Stimulated activated effector memory CD8-positive, alpha-beta T cell treated with anti-CD3 and anti-CD28 coated beads, Interleukin-12 subunit alpha, Interleukin-12 subunit beta, amount 100 ng/mL, for 72 hours (primary cell): Measurements from ENCODE around the gene CAB39L.

Experiments
- ATAC-seq: fragments of 150-1000 bp; cut with Tn5 transposase; 2 replicates; pipeline ENCODE4 v1.10.0; 2021
- DNase-seq, 2 donors: peaks; one replicate each; pipeline ENCODE4 v3.0.0; 2021 to 2022; ENCODE audit warnings: low spot score in 2 of 2
- H3K27ac Mint-ChIP-seq: one replicate; pipeline ENCODE4 v1.8.0; 2022; ENCODE audit warnings: mild to moderate bottlenecking, mixed read lengths
- H3K36me3 Mint-ChIP-seq: one replicate; pipeline ENCODE4 v1.8.0; 2022; ENCODE audit warnings: mild to moderate bottlenecking, mixed read lengths
- H3K4me1 Mint-ChIP-seq: one replicate; pipeline ENCODE4 v1.8.0; 2022; ENCODE audit warnings: mixed read lengths
- H3K4me3 Mint-ChIP-seq: one replicate; pipeline ENCODE4 v1.8.0; 2022; ENCODE audit warnings: mild to moderate bottlenecking, mixed read lengths
- H3K9me3 Mint-ChIP-seq: one replicate; pipeline ENCODE4 v1.8.0; 2022; ENCODE audit warnings: mixed read lengths

CAB39L gene

GRCh38 chr13:49388091-49388635 is 55.7 kb downstream of the CAB39L start:
- no peaks in the 10 kb centered on the region for H3K4me1 Mint-ChIP-seq
- H3K36me3 Mint-ChIP-seq: no peaks in the 10 kb centered on the region
- peaks cover 3% of the 10 kb centered on the region for H3K9me3 Mint-ChIP-seq
- H3K27ac Mint-ChIP-seq: no peak overlapping the region
- ATAC-seq: no peak
- DNase-seq: no peak
- H3K4me3 Mint-ChIP-seq: no peak overlapping the region

DNA sequence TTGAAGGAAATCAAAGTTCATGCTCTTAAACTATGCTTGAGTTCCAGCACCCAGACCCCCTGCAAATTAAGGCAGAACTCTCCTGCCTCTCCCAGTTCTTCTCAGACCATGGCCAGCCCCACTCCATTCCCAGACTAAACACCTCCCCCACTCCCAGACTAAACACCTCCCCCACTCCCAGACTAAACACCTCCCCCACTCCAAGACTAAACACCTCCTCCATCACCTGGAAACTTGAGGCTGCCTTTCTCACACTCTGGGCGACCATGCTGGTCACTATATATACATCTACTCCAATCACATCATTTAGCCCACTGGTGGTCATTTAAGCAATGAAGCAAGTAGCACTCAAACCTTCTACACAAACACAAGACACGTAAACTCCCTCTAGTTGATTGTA is 57.2 kb downstream of the CAB39L start:
- DNase-seq: no peak
- peaks cover 2% of the 10 kb centered on the region for H3K9me3 Mint-ChIP-seq
- no peaks in the 10 kb centered on the region for H3K4me1 Mint-ChIP-seq
- no peak overlapping the region for H3K27ac Mint-ChIP-seq
- H3K4me3 Mint-ChIP-seq: no peak overlapping the region
- no peak for ATAC-seq
- no peaks in the 10 kb centered on the region for H3K36me3 Mint-ChIP-seq

- no peak for ATAC-seq
- Mint-ChIP-seq H3K9me3 (no peaks in the 10 kb centered on the region), H3K4me1 (no peaks in the 10 kb centered on the region), H3K27ac (no peak overlapping the region), H3K4me3 (no peak overlapping the region), H3K36me3 (no peaks in the 10 kb centered on the region)
- DNase-seq: no peak
Measured at GRCh38 chr13:49376121-49376520, 67.7 kb downstream of the CAB39L start.

DNA sequence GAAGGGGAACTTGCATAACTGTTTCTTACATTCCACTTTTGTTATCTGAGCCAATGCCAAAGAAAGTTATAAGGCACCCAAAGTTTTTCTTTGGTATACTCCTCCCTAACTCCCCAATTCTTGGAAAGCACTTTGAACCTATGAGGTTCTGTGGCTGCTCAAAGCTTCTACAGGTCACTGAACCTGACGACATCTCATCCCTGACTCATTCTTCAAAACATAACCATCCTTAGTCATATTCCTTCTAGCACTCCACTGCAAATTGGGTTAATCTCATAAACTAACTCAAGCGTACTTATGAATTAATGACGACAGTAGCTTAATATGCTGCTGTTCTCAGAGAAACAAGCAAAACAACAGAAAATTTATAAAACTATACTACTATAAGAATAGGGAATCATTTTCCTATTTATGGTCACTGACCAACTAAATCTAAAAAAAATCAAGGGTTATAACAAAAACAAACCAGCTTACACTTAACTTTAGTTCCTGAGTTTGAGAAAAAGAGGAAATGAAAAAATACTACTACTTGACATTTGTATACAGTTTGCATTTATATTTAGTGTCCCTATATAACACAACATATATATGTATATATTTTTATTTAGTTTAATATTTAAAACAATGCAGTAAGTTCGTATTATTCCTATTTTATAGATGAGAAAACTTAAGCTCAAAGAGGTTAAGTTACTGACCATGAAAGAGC is 69.1 kb downstream of the CAB39L start:
- no peaks in the 10 kb centered on the region for H3K36me3 Mint-ChIP-seq
- no peaks in the 10 kb centered on the region for H3K4me1 Mint-ChIP-seq
- no peak overlapping the region for H3K4me3 Mint-ChIP-seq
- H3K9me3 Mint-ChIP-seq: no peaks in the 10 kb centered on the region
- ATAC-seq: peak; percentile 71
- H3K27ac Mint-ChIP-seq: no peak overlapping the region
- no peak for DNase-seq

- ATAC-seq (no peak), DNase-seq (no peak)
- no peaks in the 10 kb centered on the region for H3K36me3 Mint-ChIP-seq
- H3K4me1 Mint-ChIP-seq: no peaks in the 10 kb centered on the region
- no peaks in the 10 kb centered on the region for H3K9me3 Mint-ChIP-seq
- H3K4me3 Mint-ChIP-seq: no peak overlapping the region
- no peak overlapping the region for H3K27ac Mint-ChIP-seq
Measured at GRCh38 chr13:49373716-49374115, 70.1 kb downstream of the CAB39L start.

- Mint-ChIP-seq H3K4me3 (no peak overlapping the region), H3K36me3 (no peaks in the 10 kb centered on the region), H3K4me1 (no peaks in the 10 kb centered on the region), H3K27ac (no peak overlapping the region), H3K9me3 (no peaks in the 10 kb centered on the region)
- DNase-seq (no peak), ATAC-seq (no peak)
Measured at GRCh38 chr13:49371943-49372613, 71.8 kb downstream of the CAB39L start.

- no peaks in the 10 kb centered on the region for H3K9me3 Mint-ChIP-seq
- H3K27ac Mint-ChIP-seq: no peak overlapping the region
- no peak for ATAC-seq
- no peaks in the 10 kb centered on the region for H3K36me3 Mint-ChIP-seq
- H3K4me1 Mint-ChIP-seq: no peaks in the 10 kb centered on the region
- no peak overlapping the region for H3K4me3 Mint-ChIP-seq
- DNase-seq: no peak
Measured at GRCh38 chr13:49370371-49370770, 73.5 kb downstream of the CAB39L start.

GRCh38 chr13:49369866-49370265 is 74.0 kb downstream of the CAB39L start:
- ATAC-seq (no peak), DNase-seq (no peak)
- Mint-ChIP-seq H3K27ac (no peak overlapping the region), H3K36me3 (no peaks in the 10 kb centered on the region), H3K4me3 (no peak overlapping the region), H3K4me1 (no peaks in the 10 kb centered on the region), H3K9me3 (no peaks in the 10 kb centered on the region)

DNA sequence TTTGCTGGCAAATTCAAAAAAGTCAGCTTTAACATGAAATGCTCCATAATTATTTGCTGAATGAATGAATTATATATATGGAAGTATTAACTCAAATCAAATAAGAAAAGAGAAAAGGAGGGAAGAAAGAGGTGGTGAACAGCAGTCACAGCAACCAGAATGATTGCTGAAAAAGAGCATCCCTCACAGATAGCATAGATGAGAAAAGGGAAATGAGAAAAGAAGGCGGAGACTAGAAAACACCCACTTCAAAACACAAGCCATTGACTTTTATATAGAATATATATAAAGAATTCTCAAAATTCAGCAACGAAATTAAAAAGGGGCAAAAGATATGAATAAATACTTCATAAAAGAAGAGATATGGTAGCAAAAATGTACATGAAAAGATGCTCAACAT is 75.2 kb downstream of the CAB39L start:
- no peak for DNase-seq
- ATAC-seq: no peak
- no peak overlapping the region for H3K27ac Mint-ChIP-seq
- no peak overlapping the region for H3K4me3 Mint-ChIP-seq
- peaks cover 6% of the 10 kb centered on the region for H3K9me3 Mint-ChIP-seq
- no peaks in the 10 kb centered on the region for H3K4me1 Mint-ChIP-seq
- H3K36me3 Mint-ChIP-seq: no peaks in the 10 kb centered on the region

- H3K27ac Mint-ChIP-seq: no peak overlapping the region
- no peak for ATAC-seq
- no peaks in the 10 kb centered on the region for H3K4me1 Mint-ChIP-seq
- no peak for DNase-seq
- H3K36me3 Mint-ChIP-seq: no peaks in the 10 kb centered on the region
- H3K9me3 Mint-ChIP-seq: peaks cover 14% of the 10 kb centered on the region
- H3K4me3 Mint-ChIP-seq: no peak overlapping the region
Measured at GRCh38 chr13:49367640-49368422, 76.0 kb downstream of the CAB39L start.

GRCh38 chr13:49366841-49367240 is 77.0 kb downstream of the CAB39L start:
- no peaks in the 10 kb centered on the region for H3K36me3 Mint-ChIP-seq
- peaks cover 14% of the 10 kb centered on the region for H3K9me3 Mint-ChIP-seq
- no peaks in the 10 kb centered on the region for H3K4me1 Mint-ChIP-seq
- DNase-seq (no peak), ATAC-seq (no peak)
- no peak overlapping the region for H3K27ac Mint-ChIP-seq
- no peak overlapping the region for H3K4me3 Mint-ChIP-seq

- no peak overlapping the region for H3K27ac Mint-ChIP-seq
- H3K36me3 Mint-ChIP-seq: no peaks in the 10 kb centered on the region
- H3K4me1 Mint-ChIP-seq: no peaks in the 10 kb centered on the region
- H3K9me3 Mint-ChIP-seq: no peaks in the 10 kb centered on the region
- no peak for ATAC-seq
- no peak for DNase-seq
- H3K4me3 Mint-ChIP-seq: no peak overlapping the region
Measured at GRCh38 chr13:49357694-49358093, 86.2 kb downstream of the CAB39L start.

DNA sequence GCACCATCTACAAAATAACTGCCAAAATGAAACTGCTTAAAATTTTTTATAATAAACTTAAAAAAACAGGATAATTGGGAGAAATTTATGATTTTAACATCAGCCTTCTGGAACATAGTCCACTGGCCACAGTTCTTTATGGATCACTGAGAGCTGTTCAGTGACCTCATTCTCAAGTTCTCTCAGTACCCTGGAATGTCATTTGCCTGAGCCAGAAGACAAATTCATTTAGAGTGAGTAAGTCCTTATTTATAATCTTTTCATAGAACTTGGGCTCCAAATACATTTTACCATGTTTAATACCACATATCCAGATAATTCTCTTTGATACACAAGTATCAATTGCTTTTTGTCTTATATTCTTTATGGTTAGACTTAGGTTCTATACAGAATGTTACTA is 87.6 kb downstream of the CAB39L start:
- DNase-seq (no peak), ATAC-seq (no peak)
- no peak overlapping the region for H3K27ac Mint-ChIP-seq
- H3K36me3 Mint-ChIP-seq: no peaks in the 10 kb centered on the region
- H3K9me3 Mint-ChIP-seq: no peaks in the 10 kb centered on the region
- no peak overlapping the region for H3K4me3 Mint-ChIP-seq
- peaks cover 7% of the 10 kb centered on the region for H3K4me1 Mint-ChIP-seq

- Mint-ChIP-seq H3K27ac (no peak overlapping the region), H3K9me3 (no peaks in the 10 kb centered on the region), H3K36me3 (no peaks in the 10 kb centered on the region), H3K4me1 (peaks cover 8% of the 10 kb centered on the region), H3K4me3 (no peak overlapping the region)
- ATAC-seq (no peak), DNase-seq (no peak)
Measured at GRCh38 chr13:49354719-49355118, 89.1 kb downstream of the CAB39L start.

DNA sequence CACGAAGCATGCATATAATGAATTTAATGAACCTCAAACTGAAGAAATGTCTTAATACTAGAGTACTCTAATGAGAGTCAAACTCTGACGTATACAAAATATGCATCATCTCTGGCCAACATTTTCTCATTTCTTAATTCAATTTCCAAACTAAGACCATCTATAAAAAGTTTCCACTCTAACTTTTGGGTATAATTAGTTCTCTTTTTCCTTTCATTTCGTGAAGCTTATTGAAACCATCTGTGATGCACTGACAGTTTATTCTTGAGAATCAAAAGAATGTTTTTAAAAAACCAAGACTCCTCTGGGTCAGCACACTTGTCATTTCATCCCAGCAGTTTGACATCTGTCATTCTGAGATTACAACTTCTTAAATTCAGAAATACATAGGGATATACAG is 90.0 kb downstream of the CAB39L start:
- ATAC-seq (no peak), DNase-seq (no peak)
- Mint-ChIP-seq H3K36me3 (no peaks in the 10 kb centered on the region), H3K9me3 (no peaks in the 10 kb centered on the region), H3K27ac (no peak overlapping the region), H3K4me1 (peaks cover 8% of the 10 kb centered on the region), H3K4me3 (no peak overlapping the region)
